ENCODE results near the gene ADM.

ADM gene

GRCh38 chr11:10291801-10292638, 12.9 kb upstream of the ADM start:
- DNase-seq: no peak

- DNase-seq: peak; percentile 76
Measured at GRCh38 chr11:10293423-10294289, 11.2 kb upstream of the ADM start, which contains the start of gene SBF2. Gene SBF2, minus strand, starts transcription at chr11:10294219. Its CDS starts 150 bp downstream, at chr11:10294069.

- DNase-seq: no peak
Measured at GRCh38 chr11:10294290-10294953, 10.5 kb upstream of the ADM start.

- DNase-seq: no peak
Measured at GRCh38 chr11:10295064-10295901, 9.6 kb upstream of the ADM start.

- peak; percentile 43 for DNase-seq
Measured at GRCh38 chr11:10298342-10298741, 6.5 kb upstream of the ADM start.

GRCh38 chr11:10301656-10302358, 3.1 kb upstream of the ADM start:
- no peak for DNase-seq

GRCh38 chr11:10302359-10302743, 2.5 kb upstream of the ADM start:
- no peak for DNase-seq

GRCh38 chr11:10302744-10303557, 1.9 kb upstream of the ADM start:
- DNase-seq: peak; percentile 65

GRCh38 chr11:10303558-10304363, 1.1 kb upstream of the ADM start:
- DNase-seq: peak; percentile 23

- DNase-seq: no peak
Measured at GRCh38 chr11:10305262-10305963, 540 bp downstream of the ADM start.

GRCh38 chr11:10305964-10306918, 1.4 kb downstream of the ADM start:
- DNase-seq: no peak

GRCh38 chr11:10307022-10307399, 2.1 kb downstream of the ADM start:
- no peak for DNase-seq

GRCh38 chr11:10307400-10308200, 2.7 kb downstream of the ADM start:
- peak; percentile 79 for DNase-seq

GRCh38 chr11:10308201-10308954, 3.5 kb downstream of the ADM start:
- no peak for DNase-seq

GRCh38 chr11:10309163-10310093, 4.6 kb downstream of the ADM start:
- no peak for DNase-seq
